Activated CD4-positive, alpha-beta T cell treated with anti-CD3 and anti-CD28 coated beads, Interleukin-2, amount 10 ng/mL, durations not matched to agents 7 days and 5 days (primary cell): Measurements from ENCODE around the gene IGIP. TPM values are rescaled to one million over a fixed set of nuclear protein-coding genes. Genes with fewer than 3 reads are reported as not detected.
A peak's percentile ranks its signal among the peaks of the same experiment; 100 is the strongest.

ENCODE experiments used
- CTCF ChIA-PET: fragments of 350-600 bp; sonication (Branson Sonifier 250); formaldehyde crosslinking; loops from one replicate; lab custom pipeline; 2021; ENCODE audit warnings: antibody characterized with exemption; lab: Charles Lee
- POLR2A ChIA-PET: fragments of 350-600 bp; sonication (Branson Sonifier 250); formaldehyde crosslinking; loops from one replicate; lab custom pipeline; 2021; ENCODE audit warnings: antibody characterized with exemption; lab: Charles Lee
- DNase-seq: peaks from one replicate; pipeline ENCODE4 v3.0.0-alpha.2; 2020
- H3K27ac Mint-ChIP-seq: one replicate; pipeline ENCODE4 v1.8.0; 2021; ENCODE audit warnings: mild to moderate bottlenecking, moderate library complexity, mixed read lengths
- H3K27me3 Mint-ChIP-seq: one replicate; pipeline ENCODE4 v1.8.0; 2021; ENCODE audit warnings: mixed read lengths
- H3K36me3 Mint-ChIP-seq: one replicate; pipeline ENCODE4 v1.8.0; 2021; ENCODE audit warnings: low read depth, mixed read lengths
- H3K4me1 Mint-ChIP-seq: one replicate; pipeline ENCODE4 v1.8.0; 2021; ENCODE audit warnings: mixed read lengths
- H3K4me3 Mint-ChIP-seq: one replicate; pipeline ENCODE4 v1.8.0; 2021; ENCODE audit warnings: mild to moderate bottlenecking, moderate library complexity, mixed read lengths
- H3K9me3 Mint-ChIP-seq: one replicate; pipeline ENCODE4 v1.8.0; 2021; ENCODE audit warnings: mixed read lengths
- total RNA-seq, 2 experiments: library from RNA; stranded (reverse); gene quantifications; one replicate each; pipeline ENCODE4 v1.2.3, GENCODE V29; 2021

IGIP gene
- total RNA-seq, 2 experiments from 2014 or later, result 5.1 to 5.3 TPM

DNA sequence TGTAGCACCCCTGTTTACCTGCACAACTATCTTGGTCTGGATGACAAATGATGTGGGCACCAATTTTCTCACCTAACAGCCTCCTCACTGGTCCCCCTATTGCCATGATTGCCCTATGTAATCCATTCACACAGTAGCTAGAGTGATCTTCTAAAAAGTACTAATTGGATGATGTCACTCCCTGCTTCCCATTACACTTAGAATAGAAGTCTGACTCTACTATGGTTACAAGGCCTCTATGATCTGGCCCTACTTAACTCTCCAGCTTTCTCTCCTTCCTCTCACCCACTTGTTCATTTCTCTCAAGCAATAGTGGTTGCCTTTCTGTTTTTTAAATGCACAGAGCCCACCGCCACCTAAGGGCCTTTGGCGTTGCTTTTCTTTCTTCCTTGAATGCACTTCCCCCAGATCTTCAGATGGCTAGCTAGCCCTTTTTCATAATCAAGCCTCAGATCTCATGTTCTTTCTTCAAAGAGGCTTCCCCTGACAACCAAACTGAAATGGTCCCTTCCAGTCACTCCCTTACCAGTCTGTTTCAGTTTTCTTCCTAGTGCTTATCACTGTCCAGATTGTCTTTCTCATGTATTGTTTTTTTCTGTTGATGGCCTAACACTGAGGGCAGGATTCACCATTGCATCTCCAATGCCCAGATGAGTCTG is 8.7 kb downstream of the IGIP start:
- Mint-ChIP-seq H3K4me1 (peaks cover 36% of the 10 kb centered on the region), H3K4me3 (no peak overlapping the region), H3K9me3 (no peaks in the 10 kb centered on the region), H3K27ac (no peak overlapping the region), H3K27me3 (no peaks in the 10 kb centered on the region), H3K36me3 (no peaks in the 10 kb centered on the region)
- CTCF ChIA-PET, result interaction anchor here (0.6 to 6.4 kb wide), 3 partner anchors 11 to 149 kb away, joined by 3 to 30 read pairs (median 4); no protein-coding TSS in a partner anchor
- POLR2A ChIA-PET, result no interaction called here
- DNase-seq, result no peak

DNA sequence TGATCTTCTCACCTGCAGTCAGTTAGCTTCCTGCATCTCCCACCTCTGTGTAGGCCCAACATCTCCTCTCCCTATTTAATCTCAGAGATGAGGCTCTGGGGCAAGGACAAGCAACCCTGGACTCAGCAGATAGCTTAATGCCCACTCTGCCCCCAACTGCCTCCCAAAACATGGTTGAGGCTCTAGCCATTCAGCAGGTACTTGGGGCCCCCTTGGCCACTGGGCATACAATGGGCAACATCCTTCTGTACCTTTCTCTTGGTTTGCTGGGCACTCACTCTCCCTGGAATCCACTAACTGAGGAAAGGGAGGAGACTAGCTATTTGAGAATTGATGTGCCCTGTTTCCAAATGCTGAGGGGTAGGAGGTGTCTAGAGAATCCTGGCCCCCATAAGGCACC is 9.4 kb downstream of the IGIP start:
- no peak overlapping the region for H3K4me3 Mint-ChIP-seq
- no peak for DNase-seq
- CTCF ChIA-PET, result interaction anchor here (0.6 to 6.4 kb wide), 3 partner anchors 10 to 150 kb away, joined by 3 to 30 read pairs (median 4); no protein-coding TSS in a partner anchor
- H3K4me1 Mint-ChIP-seq, result peaks cover 36% of the 10 kb centered on the region
- H3K9me3 Mint-ChIP-seq, result no peaks in the 10 kb centered on the region
- H3K27me3 Mint-ChIP-seq, result no peaks in the 10 kb centered on the region
- POLR2A ChIA-PET, result no interaction called here
- H3K27ac Mint-ChIP-seq, result no peak overlapping the region
- no peaks in the 10 kb centered on the region for H3K36me3 Mint-ChIP-seq

DNA sequence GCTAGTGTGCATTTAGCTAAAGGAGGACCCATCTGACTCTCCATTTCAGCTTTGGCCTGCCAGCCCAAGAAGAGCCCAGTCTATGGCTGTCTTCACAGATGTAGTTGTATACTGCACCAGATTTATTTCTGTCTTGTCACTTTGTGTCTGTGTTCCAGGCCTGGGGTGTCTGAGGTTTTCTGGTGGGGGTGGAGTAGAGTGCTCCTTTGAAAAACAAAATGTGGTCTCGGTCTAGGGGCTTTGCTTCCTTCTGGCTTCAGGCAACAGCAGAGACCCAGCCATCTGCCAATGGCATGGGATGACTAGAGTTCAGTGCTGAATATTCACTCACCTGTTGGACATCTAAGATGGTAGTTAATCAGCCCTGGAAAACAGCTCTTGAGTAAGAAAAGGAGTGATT is 10.9 kb downstream of the IGIP start:
- Mint-ChIP-seq H3K36me3 (no peaks in the 10 kb centered on the region), H3K4me1 (peaks cover 25% of the 10 kb centered on the region), H3K27ac (no peak overlapping the region), H3K27me3 (no peaks in the 10 kb centered on the region), H3K4me3 (no peak overlapping the region), H3K9me3 (no peaks in the 10 kb centered on the region)
- CTCF ChIA-PET, result interaction anchor here (0.5 to 6.4 kb wide), 4 partner anchors 8 to 1529 kb away, joined by 3 to 30 read pairs (median 3); no protein-coding TSS in a partner anchor
- POLR2A ChIA-PET, result no interaction called here
- DNase-seq, result no peak

- no peak for DNase-seq
- Mint-ChIP-seq H3K4me1 (peaks cover 11% of the 10 kb centered on the region), H3K27ac (no peak overlapping the region), H3K36me3 (no peaks in the 10 kb centered on the region), H3K4me3 (no peak overlapping the region), H3K27me3 (peaks cover 7% of the 10 kb centered on the region), H3K9me3 (no peaks in the 10 kb centered on the region)
- CTCF ChIA-PET, result interaction anchor here (1.3 kb wide), 1 partner anchor 10 kb away, joined by 3 read pairs; no protein-coding TSS in a partner anchor
- POLR2A ChIA-PET, result no interaction called here
Measured at GRCh38 chr5:140140435-140140834, 14.7 kb downstream of the IGIP start.

GRCh38 chr5:140141241-140141640 is 15.5 kb downstream of the IGIP start:
- ChIA-PET POLR2A (no interaction called here), CTCF (interaction anchor here (0.6 to 1.3 kb wide), 3 partner anchors 29 to 362 kb away, joined by 3 to 4 read pairs (median 3); no protein-coding TSS in a partner anchor)
- peaks cover 10% of the 10 kb centered on the region for H3K27me3 Mint-ChIP-seq
- no peaks in the 10 kb centered on the region for H3K9me3 Mint-ChIP-seq
- no peak overlapping the region for H3K27ac Mint-ChIP-seq
- H3K36me3 Mint-ChIP-seq, result no peaks in the 10 kb centered on the region
- no peak for DNase-seq
- H3K4me3 Mint-ChIP-seq, result no peak overlapping the region
- peaks cover 13% of the 10 kb centered on the region for H3K4me1 Mint-ChIP-seq

GRCh38 chr5:140142246-140142645 is 16.5 kb downstream of the IGIP start:
- POLR2A ChIA-PET, result no interaction called here
- DNase-seq, result no peak
- H3K27ac Mint-ChIP-seq, result no peak overlapping the region
- CTCF ChIA-PET, result interaction anchor here (0.9 to 2.6 kb wide), 4 partner anchors 17 to 355 kb away, joined by 3 to 9 read pairs (median 3); no protein-coding TSS in a partner anchor
- no peaks in the 10 kb centered on the region for H3K36me3 Mint-ChIP-seq
- H3K4me3 Mint-ChIP-seq, result no peak overlapping the region
- peaks cover 13% of the 10 kb centered on the region for H3K4me1 Mint-ChIP-seq
- H3K27me3 Mint-ChIP-seq, result peaks cover 19% of the 10 kb centered on the region
- no peaks in the 10 kb centered on the region for H3K9me3 Mint-ChIP-seq

DNA sequence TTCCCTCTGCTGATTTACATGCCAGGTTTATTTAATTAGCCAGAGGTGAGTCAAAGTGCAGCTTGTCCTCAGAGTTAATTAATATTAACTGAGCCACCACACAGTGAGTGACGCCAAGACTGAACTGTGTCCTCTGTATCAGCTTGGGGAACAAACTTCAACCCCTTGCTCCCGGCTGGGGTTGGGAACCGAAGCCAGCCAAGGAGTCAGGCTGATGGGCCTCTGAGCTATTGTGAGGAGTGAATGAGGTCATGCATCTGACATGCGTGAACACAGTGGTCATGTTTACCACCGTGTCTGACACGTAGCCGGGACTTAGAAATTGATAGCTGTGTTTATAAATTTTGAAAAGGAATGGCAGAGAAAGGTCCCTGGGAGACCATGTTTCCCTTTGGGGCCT is 17.1 kb downstream of the IGIP start:
- Mint-ChIP-seq H3K9me3 (no peaks in the 10 kb centered on the region), H3K27ac (no peak overlapping the region), H3K36me3 (no peaks in the 10 kb centered on the region), H3K4me3 (no peak overlapping the region), H3K27me3 (peaks cover 25% of the 10 kb centered on the region), H3K4me1 (peaks cover 13% of the 10 kb centered on the region)
- ChIA-PET POLR2A (no interaction called here), CTCF (interaction anchor here (1.1 to 4.5 kb wide), 5 partner anchors 9 to 356 kb away, joined by 3 to 30 read pairs (median 9); no protein-coding TSS in a partner anchor)
- no peak for DNase-seq

GRCh38 chr5:140143521-140144258 is 18.0 kb downstream of the IGIP start:
- ChIA-PET CTCF (interaction anchor here (0.5 to 4.5 kb wide), 15 partner anchors 9 to 780 kb away, joined by 3 to 30 read pairs (median 3); no protein-coding TSS in a partner anchor), POLR2A (no interaction called here)
- DNase-seq, result no peak
- H3K27me3 Mint-ChIP-seq, result peaks cover 30% of the 10 kb centered on the region
- no peaks in the 10 kb centered on the region for H3K9me3 Mint-ChIP-seq
- H3K4me3 Mint-ChIP-seq, result no peak overlapping the region
- peaks cover 13% of the 10 kb centered on the region for H3K4me1 Mint-ChIP-seq
- H3K27ac Mint-ChIP-seq, result no peak overlapping the region
- H3K36me3 Mint-ChIP-seq, result no peaks in the 10 kb centered on the region

DNA sequence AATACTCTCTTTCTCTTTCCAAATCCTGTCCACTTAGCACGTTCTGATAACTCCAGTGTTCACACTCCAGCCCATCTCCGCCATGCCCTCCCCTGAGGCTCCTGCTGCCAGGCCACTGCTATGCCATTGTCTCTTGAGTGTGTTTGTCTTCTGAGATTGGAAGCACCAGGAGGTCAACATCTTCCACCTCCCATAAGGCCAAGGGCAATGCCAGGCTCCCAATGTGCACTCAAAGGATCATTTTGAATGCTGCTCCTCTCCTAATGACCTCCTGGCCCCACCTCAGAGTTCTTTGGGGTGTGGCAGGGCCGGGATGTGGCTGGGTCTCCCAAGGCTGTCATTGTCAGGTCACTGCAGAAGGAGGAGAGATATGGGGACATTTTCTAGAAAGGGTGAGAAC is 19.5 kb downstream of the IGIP start:
- POLR2A ChIA-PET, result no interaction called here
- CTCF ChIA-PET, result interaction anchor here (0.6 to 4.5 kb wide), 11 partner anchors 10 to 542 kb away, joined by 3 to 30 read pairs (median 5); no protein-coding TSS in a partner anchor
- H3K27me3 Mint-ChIP-seq, result peaks cover 30% of the 10 kb centered on the region
- H3K36me3 Mint-ChIP-seq, result no peaks in the 10 kb centered on the region
- H3K4me3 Mint-ChIP-seq, result no peak overlapping the region
- H3K27ac Mint-ChIP-seq, result no peak overlapping the region
- peaks cover 13% of the 10 kb centered on the region for H3K4me1 Mint-ChIP-seq
- H3K9me3 Mint-ChIP-seq, result no peaks in the 10 kb centered on the region
- DNase-seq, result no peak

DNA sequence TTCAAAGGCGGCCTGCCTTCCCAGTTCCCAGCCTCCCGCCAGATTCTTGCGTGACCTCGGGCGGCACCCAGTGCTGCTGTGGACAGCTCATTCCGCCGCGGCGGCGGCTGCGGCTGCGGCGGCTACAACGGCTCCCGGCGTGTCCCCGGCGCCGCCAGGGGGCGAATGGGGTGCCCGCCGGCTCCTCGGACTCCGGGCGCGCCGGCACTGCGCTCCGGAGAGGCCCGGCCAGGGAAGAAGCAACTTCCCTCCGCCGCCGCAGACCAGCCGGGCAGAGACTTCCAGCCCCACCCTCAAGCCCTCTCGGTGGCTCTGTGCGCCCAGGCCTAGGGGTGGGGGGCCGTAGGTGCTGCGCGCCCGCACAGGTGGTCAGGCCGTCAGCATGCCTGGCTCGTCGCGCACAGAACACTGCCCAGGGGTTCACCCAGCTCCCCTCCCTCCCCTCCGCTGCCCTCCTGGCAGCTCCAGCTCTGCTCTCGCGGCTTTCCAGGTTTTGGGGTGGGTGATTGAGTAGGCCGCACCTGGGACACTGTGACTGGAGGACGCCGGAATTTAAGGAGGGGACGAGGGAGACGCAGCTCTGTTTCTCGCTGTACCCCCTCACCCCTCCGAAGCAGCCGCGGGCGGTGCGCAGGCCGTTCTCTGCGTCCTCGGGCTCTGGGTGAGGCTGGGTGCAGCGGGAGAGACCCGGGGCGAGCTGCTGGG is 20.2 kb downstream of the IGIP start:
- no peak overlapping the region for H3K27ac Mint-ChIP-seq
- H3K27me3 Mint-ChIP-seq, result peaks cover 30% of the 10 kb centered on the region
- no peaks in the 10 kb centered on the region for H3K9me3 Mint-ChIP-seq
- H3K4me3 Mint-ChIP-seq, result no peak overlapping the region
- no peaks in the 10 kb centered on the region for H3K36me3 Mint-ChIP-seq
- DNase-seq, result peak; percentile 44
- CTCF ChIA-PET, result interaction anchor here (0.6 to 4.5 kb wide), 13 partner anchors 9 to 543 kb away, joined by 3 to 30 read pairs (median 5); no protein-coding TSS in a partner anchor
- POLR2A ChIA-PET, result no interaction called here
- peaks cover 13% of the 10 kb centered on the region for H3K4me1 Mint-ChIP-seq

DNA sequence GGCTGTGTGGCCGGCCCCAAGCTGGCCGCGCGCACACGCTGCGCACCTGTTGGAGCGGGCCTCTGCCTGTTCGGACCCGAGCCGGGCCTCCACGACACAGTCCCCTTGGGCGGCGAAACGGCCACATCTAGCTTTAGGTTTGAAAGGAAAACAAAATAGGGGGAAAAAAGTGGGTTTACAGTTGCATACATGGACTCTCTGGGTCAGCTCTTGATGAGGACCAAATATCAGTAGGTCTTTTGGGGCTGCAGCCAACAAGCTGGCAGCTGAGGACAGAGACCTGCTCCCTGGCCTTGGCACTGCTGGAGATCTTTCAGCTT is 20.7 kb downstream of the IGIP start:
- Mint-ChIP-seq H3K4me3 (no peak overlapping the region), H3K9me3 (no peaks in the 10 kb centered on the region), H3K4me1 (peaks cover 13% of the 10 kb centered on the region), H3K27ac (no peak overlapping the region), H3K36me3 (no peaks in the 10 kb centered on the region), H3K27me3 (peaks cover 30% of the 10 kb centered on the region)
- POLR2A ChIA-PET, result no interaction called here
- DNase-seq, result no peak
- CTCF ChIA-PET, result interaction anchor here (0.9 to 4.5 kb wide), 9 partner anchors 8 to 74 kb away, joined by 3 to 30 read pairs (median 5); no protein-coding TSS in a partner anchor

DNA sequence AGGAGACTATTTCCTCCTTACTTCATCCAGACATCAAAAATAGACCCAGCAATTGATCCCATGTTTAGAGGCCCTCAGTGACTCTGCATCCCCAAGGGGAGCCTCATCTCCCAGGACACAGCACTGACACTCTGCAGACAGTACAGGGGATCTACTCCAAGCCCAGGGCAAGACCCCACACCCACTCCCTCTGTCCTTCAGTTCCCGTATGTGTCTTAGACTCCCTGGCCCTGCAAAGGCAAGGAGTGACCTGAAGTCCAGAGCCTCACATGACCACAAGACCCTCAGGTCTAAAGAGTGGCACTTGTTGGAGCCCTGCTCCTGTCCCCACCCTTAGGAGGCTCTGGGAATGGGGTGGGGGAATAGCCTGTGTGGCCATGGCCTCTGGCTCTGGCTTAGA is 21.7 kb downstream of the IGIP start:
- no peaks in the 10 kb centered on the region for H3K9me3 Mint-ChIP-seq
- H3K36me3 Mint-ChIP-seq, result no peaks in the 10 kb centered on the region
- ChIA-PET CTCF (no interaction called here), POLR2A (no interaction called here)
- no peak for DNase-seq
- H3K27ac Mint-ChIP-seq, result no peak overlapping the region
- peaks cover 16% of the 10 kb centered on the region for H3K4me1 Mint-ChIP-seq
- no peak overlapping the region for H3K4me3 Mint-ChIP-seq
- H3K27me3 Mint-ChIP-seq, result peaks cover 30% of the 10 kb centered on the region
